A172 (cell line): ENCODE measurements around the gene AP5Z1. TPM values are rescaled to one million over a fixed set of nuclear protein-coding genes. Genes with fewer than 3 reads are reported as not detected.

ENCODE experiments used
- DNase-seq: peaks from one replicate; pipeline ENCODE4 v3.0.0-alpha.2; 2015; ENCODE audit warnings: low spot score
- total RNA-seq: library from RNA; depleted of rRNA; stranded (reverse); fragments of >200 nt; shearing (Covaris generic); gene quantifications from 2 replicates; pipeline ENCODE4 v1.2.3, GENCODE V29; 2014; rRNA removed

Gene AP5Z1
- total RNA-seq, 1 experiment from 2014 or later, result 38.4 TPM

- no peak for DNase-seq
Measured at GRCh38 chr7:4838626-4839334, 63.4 kb downstream of the AP5Z1 start.

DNA sequence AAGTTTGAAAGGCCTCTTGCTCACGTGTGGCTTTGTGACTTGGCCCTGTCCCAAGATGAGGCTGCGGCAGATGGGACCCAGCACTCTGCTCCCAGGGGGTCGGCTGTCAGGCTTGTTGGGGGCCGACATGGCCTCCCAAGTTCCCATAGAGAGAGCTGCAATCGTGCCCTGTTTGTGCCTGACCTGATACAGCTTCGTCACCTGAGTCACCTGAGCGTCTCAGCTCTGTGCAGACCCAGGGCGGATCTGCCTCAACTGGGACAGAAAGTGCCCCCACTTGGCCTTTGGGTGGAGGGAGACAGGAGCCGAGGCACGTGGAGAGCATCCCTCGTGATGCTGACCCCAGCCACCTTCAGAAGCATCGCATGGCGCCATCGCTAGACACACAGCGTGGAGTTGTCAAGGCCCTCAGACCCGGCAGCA lies 64.7 kb downstream of the AP5Z1 start:
- DNase-seq, result no peak

Other genes with a start within 250 kb of the AP5Z1 start
- gene FOXK1, start 93.3 kb upstream of the AP5Z1 start, total RNA-seq, result 8.3 and 16.6 TPM in 2 replicates
- gene PAPOLB, start 86.4 kb downstream of the AP5Z1 start, total RNA-seq, result not detected in 2 replicates
- gene RADIL, start 108.1 kb downstream of the AP5Z1 start, total RNA-seq, result 1.9 and 5.1 TPM in 2 replicates
- gene MMD2, start 183.6 kb downstream of the AP5Z1 start, total RNA-seq, result not detected in 2 replicates